ENCODE results near the gene CIZ1.
"Not testable (repeated sequence)": the region's sequence is repeated elsewhere in the genome, so short reads cannot be mapped to it uniquely, and the experiment has no call there.

Gene CIZ1

DNA sequence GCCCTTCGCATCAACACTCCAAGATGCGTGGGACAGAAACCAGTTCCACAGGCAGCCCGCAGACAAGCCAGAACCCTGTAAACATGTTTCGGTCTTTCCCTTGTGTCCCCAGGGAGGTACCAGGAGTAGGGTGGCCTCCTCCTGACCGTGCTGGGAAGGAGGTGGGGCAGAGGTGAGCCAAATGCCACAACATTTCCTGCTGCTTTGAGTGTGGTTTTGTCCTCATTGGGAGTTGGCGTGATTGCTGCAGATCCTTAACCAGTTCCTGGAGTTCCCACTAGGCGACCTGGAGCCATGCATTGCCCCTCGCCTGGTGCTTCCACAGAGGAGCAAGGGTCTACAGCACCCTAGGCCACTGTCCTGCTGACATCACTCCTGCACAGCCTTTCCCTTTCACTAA, 55.8 kb downstream of the CIZ1 start:
- H3K27me3 Mint-ChIP-seq: peaks cover 11 to 34% of the 10 kb centered on the region in 2 donors
- ATAC-seq (replicated peaks); DNase-seq; H3K9me3 Mint-ChIP-seq; H3K36me3 Mint-ChIP-seq (ENCODE audit: insufficient read depth); H3K27ac Mint-ChIP-seq; H3K4me1 Mint-ChIP-seq (ENCODE audit: low read depth in 2 of 2); H3K4me3 Mint-ChIP-seq: not testable (repeated sequence)

DNA sequence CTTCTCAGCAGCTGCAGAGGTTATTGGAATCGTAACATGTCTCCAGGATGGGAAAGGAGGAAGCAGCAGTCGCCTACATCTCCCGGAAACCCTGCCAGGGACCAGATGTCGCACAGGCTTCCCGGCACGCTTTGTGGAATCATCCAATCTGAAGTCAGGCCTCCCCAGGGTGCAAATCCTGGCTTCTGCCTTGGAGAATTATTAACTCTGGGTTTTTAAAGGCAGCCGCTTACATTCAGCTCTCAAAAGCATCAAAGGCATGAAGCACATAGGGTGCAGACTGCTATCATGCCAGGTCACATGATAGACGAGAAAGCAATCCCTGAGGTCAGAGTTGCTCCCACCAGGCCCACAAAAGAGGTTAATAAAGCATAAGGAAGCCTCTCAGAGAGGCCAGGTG, 59.2 kb downstream of the CIZ1 start:
- H3K4me3 Mint-ChIP-seq; H3K9me3 Mint-ChIP-seq; DNase-seq; ATAC-seq (replicated peaks); H3K27ac Mint-ChIP-seq: not testable (repeated sequence)
- H3K4me1 Mint-ChIP-seq (ENCODE audit: low read depth in 2 of 2): peaks cover 13 to 20% of the 10 kb centered on the region in 2 donors
- peaks cover 20% of the 10 kb centered on the region for H3K36me3 Mint-ChIP-seq (ENCODE audit: insufficient read depth)
- peaks cover 11 to 34% of the 10 kb centered on the region in 2 donors for H3K27me3 Mint-ChIP-seq

DNA sequence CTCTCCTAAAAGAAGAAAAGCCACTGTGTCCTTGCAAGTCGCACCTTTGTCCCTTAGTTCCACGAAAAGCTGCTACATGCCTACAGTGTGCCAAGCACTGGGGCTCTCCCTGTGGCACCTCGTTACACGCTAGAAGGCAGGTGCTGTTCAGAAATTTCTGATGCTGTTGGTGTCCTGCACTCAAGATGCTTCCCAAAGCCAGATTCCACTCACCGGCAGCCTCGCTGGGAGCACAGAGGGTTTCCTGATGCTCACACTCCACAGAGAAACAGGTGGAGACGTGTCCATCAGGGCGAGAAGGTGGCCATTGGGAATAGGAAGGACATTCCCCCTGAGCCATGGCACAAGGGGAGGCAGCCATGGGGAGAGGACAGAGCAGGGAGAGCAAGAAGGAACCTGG, 60.0 kb downstream of the CIZ1 start:
- DNase-seq; H3K27ac Mint-ChIP-seq; H3K9me3 Mint-ChIP-seq; ATAC-seq (replicated peaks); H3K4me3 Mint-ChIP-seq: not testable (repeated sequence)
- Mint-ChIP-seq H3K4me1 (ENCODE audit: low read depth in 2 of 2) (peaks cover 14 to 22% of the 10 kb centered on the region in 2 donors), H3K36me3 (ENCODE audit: insufficient read depth) (peaks cover 23% of the 10 kb centered on the region), H3K27me3 (peaks cover 11 to 34% of the 10 kb centered on the region in 2 donors)

DNA sequence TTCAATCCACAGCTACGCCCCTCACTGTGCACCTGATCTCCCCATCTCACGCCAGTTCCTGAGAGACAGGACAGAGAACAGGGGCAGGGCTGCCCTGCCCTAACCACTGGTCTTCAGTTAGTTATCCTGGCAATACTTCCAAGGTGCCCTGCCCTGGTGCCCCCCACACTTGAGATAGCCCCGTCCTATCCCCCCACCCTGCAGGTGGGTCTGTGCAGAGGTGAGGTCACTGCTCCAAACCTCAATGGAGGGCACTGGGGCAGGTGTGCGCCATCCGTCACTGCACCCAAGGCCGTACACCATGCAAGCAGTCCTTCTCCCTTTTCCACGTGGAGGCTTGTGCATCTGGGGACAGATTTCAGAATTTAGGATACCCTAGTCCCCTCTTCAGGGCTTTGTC, 60.7 kb downstream of the CIZ1 start:
- ATAC-seq (replicated peaks): not testable (repeated sequence)
- peaks cover 18 to 25% of the 10 kb centered on the region in 2 donors for H3K4me1 Mint-ChIP-seq (ENCODE audit: low read depth in 2 of 2)

DNA sequence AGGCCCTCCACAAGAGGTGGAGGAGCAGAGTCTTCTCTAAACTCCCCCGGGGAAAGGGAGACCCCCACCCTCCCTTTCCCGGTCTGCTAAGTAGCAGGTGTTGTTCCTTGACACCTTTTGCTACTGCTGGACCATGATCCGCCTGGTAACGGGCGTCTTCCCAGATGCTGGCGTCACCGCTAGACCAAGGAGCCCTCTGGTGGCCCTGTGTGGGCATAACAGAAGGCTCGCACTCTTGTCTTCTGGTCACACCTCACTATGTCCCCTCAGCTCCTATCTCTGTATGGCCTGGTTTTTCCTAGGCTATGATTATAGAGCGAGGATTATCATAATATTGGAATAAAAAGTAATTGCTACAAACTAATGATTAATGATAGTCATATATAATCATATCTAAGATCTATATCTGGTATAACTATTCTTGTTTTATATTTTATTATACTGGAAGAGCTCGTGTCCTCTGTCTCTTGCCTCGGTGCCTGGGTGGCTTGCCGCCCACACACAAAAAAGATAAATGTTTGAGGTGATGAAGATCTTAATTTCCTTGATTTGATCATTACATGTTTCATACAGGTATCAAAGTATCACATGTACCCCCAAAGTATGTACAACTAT, 61.3 kb downstream of the CIZ1 start:
- Mint-ChIP-seq H3K27me3 (peaks cover 11 to 27% of the 10 kb centered on the region in 2 donors), H3K36me3 (ENCODE audit: insufficient read depth) (peaks cover 23% of the 10 kb centered on the region), H3K4me3 (peak overlapping the region; percentile 59 to 99), H3K4me1 (ENCODE audit: low read depth in 2 of 2) (peaks cover 22 to 30% of the 10 kb centered on the region in 2 donors)
- not testable (repeated sequence) for H3K27ac Mint-ChIP-seq; ATAC-seq (replicated peaks); H3K9me3 Mint-ChIP-seq
- DNase-seq: peak; percentile 35 to 59 (median 43)

More for the DNA sequence above, 60.7 kb downstream of the CIZ1 start:
- Mint-ChIP-seq H3K27me3 (peaks cover 11 to 28% of the 10 kb centered on the region in 2 donors), H3K36me3 (ENCODE audit: insufficient read depth) (peaks cover 23% of the 10 kb centered on the region)
- H3K4me3 Mint-ChIP-seq, H3K27ac Mint-ChIP-seq, H3K9me3 Mint-ChIP-seq, DNase-seq: not testable (repeated sequence)

DNA sequence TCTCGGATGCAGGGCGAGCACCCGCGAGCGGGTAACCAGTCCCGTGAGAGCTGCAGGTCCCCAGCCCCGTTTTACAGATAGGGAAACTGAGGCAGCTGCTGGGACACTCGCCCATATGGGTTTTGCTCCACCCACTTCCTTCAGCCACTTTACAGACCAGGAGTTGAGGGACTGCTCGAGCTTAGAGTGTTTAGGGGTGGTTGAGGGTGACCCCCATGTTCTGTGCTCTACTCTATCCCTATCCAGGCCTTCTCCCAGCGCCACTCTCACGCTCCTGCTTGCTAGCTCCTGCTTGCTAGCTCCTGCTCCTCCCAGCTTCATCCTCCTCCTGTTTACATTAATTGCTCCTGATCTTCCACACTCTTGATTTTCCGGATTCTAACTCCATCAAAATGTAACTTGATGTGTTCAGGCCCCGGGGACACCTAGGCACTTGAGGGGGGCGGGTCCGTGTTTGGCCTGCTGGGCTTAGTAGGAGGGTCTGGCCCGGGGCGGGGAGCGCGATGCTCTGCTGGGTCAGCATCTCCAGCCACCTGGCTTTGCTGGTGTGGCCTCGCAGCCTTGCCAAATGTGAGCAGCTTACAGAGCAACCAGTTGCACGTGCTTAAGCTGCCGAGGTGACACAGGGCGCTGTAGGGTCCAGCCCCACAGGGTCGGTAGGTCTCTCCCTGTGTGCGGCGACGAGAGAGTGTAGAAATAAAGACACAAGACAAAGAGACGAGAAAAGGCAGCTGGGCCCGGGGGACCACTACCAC, 62.4 kb downstream of the CIZ1 start:
- H3K9me3 Mint-ChIP-seq: no peaks in the 10 kb centered on the region
- H3K4me1 Mint-ChIP-seq (ENCODE audit: low read depth in 2 of 2): peaks cover 26 to 32% of the 10 kb centered on the region in 2 donors
- H3K36me3 Mint-ChIP-seq (ENCODE audit: insufficient read depth): peaks cover 24% of the 10 kb centered on the region
- peak overlapping the region; percentile 98 to 99 for H3K27ac Mint-ChIP-seq
- peak overlapping the region; percentile 98 to 99 for H3K4me3 Mint-ChIP-seq
- peak in 1 of 3 experiments; percentile 16 for DNase-seq
- ATAC-seq (replicated peaks): no peak
- peaks cover 11 to 27% of the 10 kb centered on the region in 2 donors for H3K27me3 Mint-ChIP-seq

DNA sequence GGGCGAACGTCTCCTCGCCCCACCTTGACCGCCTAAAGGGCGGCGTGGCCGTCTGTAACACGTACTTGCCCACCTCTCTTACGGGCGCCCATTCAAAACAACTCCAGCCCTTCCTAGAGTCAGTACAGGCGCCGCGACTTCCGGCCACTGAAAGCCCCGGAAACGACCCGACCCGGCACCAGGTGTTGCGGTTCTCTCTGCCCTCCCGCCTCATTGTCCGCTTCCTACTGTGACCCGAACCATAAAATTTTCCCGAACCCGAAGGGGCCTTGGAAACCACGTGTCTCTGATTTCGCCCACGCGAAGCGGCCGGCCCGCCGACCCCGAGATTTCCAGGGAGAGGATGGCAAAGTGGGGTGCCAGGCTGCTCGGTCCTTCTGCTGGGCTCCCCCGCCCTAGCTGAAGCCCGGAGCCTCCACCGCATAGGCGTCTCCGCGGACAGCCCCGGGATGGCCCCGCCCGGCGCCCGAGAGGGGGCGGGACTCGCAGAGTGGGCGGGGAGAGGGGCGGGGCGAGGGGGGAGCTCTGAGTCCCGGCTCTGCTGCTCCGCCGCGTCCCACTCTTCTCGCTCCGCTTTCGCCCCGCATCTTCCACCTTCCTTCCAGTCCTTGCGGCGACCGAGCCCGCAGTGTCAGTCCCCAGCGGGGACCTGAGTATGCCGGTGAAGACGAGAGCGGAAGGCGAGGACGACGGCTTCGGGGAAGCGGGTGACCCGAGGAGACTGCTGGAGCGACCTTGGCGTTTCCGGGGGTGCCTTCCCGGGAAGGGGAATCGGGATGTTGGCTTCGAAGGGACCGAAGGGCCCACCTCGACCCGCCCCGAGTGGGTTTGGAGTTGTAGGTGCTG, 63.2 kb downstream of the CIZ1 start:
- Mint-ChIP-seq H3K36me3 (ENCODE audit: insufficient read depth) (peaks cover 25% of the 10 kb centered on the region), H3K4me3 (peak overlapping the region; percentile 98 to 99), H3K27me3 (peaks cover 8 to 19% of the 10 kb centered on the region in 2 donors), H3K9me3 (no peaks in the 10 kb centered on the region), H3K27ac (peak overlapping the region; percentile 98 to 99), H3K4me1 (ENCODE audit: low read depth in 2 of 2) (peaks cover 26 to 32% of the 10 kb centered on the region in 2 donors)
- DNase-seq: peak; percentile 79 to 90 (median 83)
- ATAC-seq (replicated peaks): peak; percentile 77

DNA sequence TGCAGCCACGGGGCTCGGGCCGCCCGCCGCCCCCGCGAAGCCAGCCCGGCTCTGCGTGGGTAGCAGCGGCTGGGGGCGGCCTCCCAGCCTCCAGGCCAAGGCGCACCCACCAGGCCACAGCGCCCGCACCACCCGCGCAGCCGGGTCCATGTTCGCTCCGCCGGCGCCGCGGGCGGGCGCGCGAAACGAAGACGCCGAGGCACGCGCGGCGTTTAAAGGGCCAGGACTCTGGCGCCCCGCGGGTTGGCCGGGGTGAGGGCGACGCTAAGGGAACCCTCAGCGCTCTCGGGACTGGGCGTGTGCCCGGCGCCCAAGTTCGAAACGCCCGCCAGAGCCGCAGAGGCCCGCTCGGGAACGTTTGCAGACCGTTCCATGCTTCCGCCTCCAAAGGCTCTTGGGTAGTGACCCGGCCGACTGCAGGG, 63.8 kb downstream of the CIZ1 start, which contains the start of gene PTGES2:
TSS of gene PTGES2 (minus strand) at position 162 of the 422 bp plus-strand sequence. CDS start at position 150, 12 bp downstream.
- Mint-ChIP-seq H3K4me3 (peak within 1 kb of the TSS; percentile 98 to 99), H3K27ac (peak within 1 kb of the TSS; percentile 98 to 99), H3K4me1 (ENCODE audit: low read depth in 2 of 2) (peaks cover 26 to 32% of the 10 kb centered on the region in 2 donors), H3K9me3 (no peaks in the 10 kb centered on the region), H3K36me3 (ENCODE audit: insufficient read depth) (peaks cover 27% of the 10 kb centered on the region), H3K27me3 (peaks cover 2 to 13% of the 10 kb centered on the region in 2 donors)
- ATAC-seq (replicated peaks): peak; percentile 72
- DNase-seq: peak; percentile 78 to 79 (median 78)

DNA sequence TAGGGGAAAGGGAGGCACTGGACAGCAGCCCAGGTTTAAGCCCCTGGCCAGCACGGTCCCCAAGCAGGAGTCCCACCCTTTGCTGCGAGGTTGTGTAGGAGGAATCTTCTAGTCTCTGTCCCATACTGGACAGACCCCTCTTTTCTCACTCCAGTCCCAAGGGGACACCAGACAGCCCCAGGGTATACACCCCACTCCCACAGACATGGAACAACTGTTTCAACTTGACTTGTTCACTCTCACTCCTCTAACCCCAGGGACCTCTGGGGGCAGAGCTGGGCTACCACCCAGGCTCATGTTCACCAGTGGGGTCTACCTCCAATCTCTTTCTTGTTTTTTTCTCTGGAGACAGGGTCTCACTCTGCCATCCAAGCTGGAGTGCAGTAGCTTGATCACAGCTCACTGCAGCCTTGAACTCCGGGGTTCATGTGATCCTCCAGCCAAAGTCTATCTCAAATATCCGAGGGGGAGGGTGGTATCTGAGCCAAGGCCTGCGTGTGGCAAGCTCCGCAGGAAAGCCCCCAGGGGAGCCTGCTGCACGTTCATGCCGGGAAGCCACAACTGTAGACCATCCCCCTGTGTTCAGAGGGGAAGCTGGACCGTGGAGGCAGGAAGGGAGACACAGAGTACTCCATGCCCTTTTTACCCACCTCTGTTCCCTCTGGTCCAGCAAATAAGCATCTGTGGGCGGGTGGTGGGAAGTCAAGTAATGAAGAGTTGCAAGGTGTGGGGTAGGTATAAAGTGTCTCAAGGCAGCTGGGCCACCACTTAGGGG, 65.6 kb downstream of the CIZ1 start:
- Mint-ChIP-seq H3K27me3 (no peaks in the 10 kb centered on the region), H3K36me3 (ENCODE audit: insufficient read depth) (peaks cover 35% of the 10 kb centered on the region), H3K4me3 (peak overlapping the region; percentile 98 to 99), H3K27ac (peak overlapping the region; percentile 54 to 99), H3K9me3 (no peaks in the 10 kb centered on the region), H3K4me1 (ENCODE audit: low read depth in 2 of 2) (peaks cover 26 to 32% of the 10 kb centered on the region in 2 donors)
- DNase-seq (no peak), ATAC-seq (replicated peaks) (no peak)

DNA sequence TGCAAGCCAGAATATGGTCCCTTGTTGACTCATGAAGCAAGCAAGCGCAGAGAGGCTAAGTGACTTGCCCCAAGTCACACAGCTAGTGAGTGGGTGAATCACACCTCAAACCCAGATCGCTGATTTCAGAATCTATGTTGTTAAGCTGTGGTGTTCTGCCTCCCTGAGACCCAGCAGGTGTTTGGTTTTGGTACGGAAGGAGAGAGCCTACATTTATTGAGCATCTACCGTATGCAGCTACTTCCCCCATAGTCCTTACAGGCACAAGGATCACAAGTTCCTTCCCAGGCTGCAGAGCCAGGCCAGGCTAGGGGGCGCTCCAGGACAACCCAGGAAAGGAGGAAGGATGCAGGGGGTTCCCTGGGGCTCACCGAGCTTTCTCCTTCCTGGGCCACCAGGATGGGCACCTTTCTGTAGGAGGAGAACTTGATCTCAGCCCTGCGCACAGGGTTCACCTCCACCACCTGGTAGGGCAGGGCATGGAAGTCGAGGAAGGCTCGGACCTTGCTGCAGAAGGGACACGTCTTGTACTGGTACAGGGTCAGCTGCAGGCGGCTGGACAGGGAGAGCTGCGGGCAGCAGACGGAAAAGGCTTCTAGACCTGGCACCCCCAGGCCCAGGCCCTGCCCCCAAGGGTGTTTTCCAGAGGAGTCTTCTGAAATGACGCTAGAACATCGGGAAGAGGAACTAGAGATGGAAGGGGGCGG, 66.3 kb downstream of the CIZ1 start:
- Mint-ChIP-seq H3K27me3 (no peaks in the 10 kb centered on the region), H3K4me3 (peak overlapping the region; percentile 37 to 44), H3K36me3 (ENCODE audit: insufficient read depth) (peaks cover 40% of the 10 kb centered on the region), H3K9me3 (no peaks in the 10 kb centered on the region), H3K27ac (peak overlapping the region; percentile 54 to 99), H3K4me1 (ENCODE audit: low read depth in 2 of 2) (peaks cover 26 to 32% of the 10 kb centered on the region in 2 donors)
- no peak for DNase-seq
- ATAC-seq (replicated peaks): no peak

DNA sequence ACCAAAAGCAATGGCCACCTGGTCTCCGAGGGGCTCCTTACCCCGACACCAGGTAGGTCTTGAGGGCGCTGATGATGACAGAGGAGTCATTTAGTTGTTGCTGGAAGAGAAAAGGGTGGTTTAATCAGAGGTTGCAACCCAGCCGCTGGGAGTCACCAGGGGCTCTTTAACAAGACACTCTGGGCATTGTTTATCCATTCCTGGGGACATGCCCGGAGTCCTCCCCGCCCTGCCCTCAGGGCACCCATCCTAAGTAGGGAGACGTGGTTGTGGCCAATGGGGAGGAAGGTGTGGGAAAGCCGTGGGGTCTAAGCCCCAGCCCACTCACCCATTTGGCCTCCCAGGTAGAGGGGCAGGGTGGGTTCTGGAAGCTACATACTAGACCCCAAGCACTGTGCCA, 66.9 kb downstream of the CIZ1 start:
- ATAC-seq (replicated peaks) (no peak), DNase-seq (no peak)
- no peaks in the 10 kb centered on the region for H3K9me3 Mint-ChIP-seq
- H3K27ac Mint-ChIP-seq: peak overlapping the region in 1 of 2 donors; percentile 99
- no peak overlapping the region for H3K4me3 Mint-ChIP-seq
- H3K36me3 Mint-ChIP-seq (ENCODE audit: insufficient read depth): peaks cover 40% of the 10 kb centered on the region
- H3K27me3 Mint-ChIP-seq: no peaks in the 10 kb centered on the region
- peaks cover 23 to 30% of the 10 kb centered on the region in 2 donors for H3K4me1 Mint-ChIP-seq (ENCODE audit: low read depth in 2 of 2)

DNA sequence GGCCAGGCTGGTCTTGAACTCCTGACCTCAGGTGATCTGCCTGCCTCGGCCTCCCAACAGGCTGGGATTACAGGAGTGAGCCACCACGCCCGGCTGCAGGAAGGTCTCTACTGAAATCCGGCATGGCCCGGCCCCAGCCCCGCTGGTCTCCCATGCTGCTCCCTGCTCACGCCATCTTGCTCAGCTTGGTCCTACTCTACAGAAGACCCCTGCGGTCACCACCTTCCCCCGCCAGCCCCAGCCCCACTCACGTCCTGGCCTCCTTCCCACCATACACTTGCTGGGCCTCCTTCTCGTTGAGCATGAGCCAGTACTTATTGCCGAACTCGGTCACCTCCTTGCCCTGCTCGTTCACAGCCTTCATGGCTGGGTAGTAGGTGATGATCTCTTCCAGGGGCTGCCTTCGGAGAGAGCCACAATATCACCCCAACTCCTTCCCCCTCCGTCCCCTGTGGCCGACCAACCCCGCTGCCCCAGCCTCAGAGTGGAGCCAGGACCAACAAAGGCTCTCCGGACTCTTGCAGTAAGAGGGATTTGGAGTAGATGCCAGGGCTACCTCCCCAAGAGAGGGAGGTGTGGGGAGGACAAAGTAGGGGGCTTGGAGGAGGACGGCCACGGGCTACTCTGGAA, 67.8 kb downstream of the CIZ1 start:
- Mint-ChIP-seq H3K9me3 (no peaks in the 10 kb centered on the region), H3K36me3 (ENCODE audit: insufficient read depth) (peaks cover 35% of the 10 kb centered on the region), H3K27me3 (no peaks in the 10 kb centered on the region), H3K27ac (no peak overlapping the region), H3K4me1 (ENCODE audit: low read depth in 2 of 2) (peaks cover 17 to 25% of the 10 kb centered on the region in 2 donors), H3K4me3 (no peak overlapping the region)
- ATAC-seq (replicated peaks): no peak
- DNase-seq: no peak

All from effector memory CD8-positive, alpha-beta T cell (primary cell).